Parathyroid adenoma (tissue), 2 donors: ENCODE measurements around the gene SGO2.
"Not testable (repeated sequence)": the region's sequence is repeated elsewhere in the genome, so short reads cannot be mapped to it uniquely, and the experiment has no call there.

Experiments used
- H2AFZ ChIP-seq: fragments of 300-600 bp; sonication (generic); one replicate; pipeline ENCODE4 v1.7.0; 2017; ENCODE audit warnings: antibody characterized with exemption, mild to moderate bottlenecking
- H3K27ac ChIP-seq: fragments of 300-600 bp; sonication (generic); one replicate; pipeline ENCODE4 v1.7.0; 2017
- H3K27me3 ChIP-seq: fragments of 300-600 bp; sonication (generic); one replicate; pipeline ENCODE4 v1.7.0; 2017; ENCODE audit warnings: low read length; ENCODE audit not compliant: control insufficient read depth, insufficient read depth
- H3K36me3 ChIP-seq: fragments of 300-600 bp; sonication (generic); one replicate; pipeline ENCODE4 v1.7.0; 2017; ENCODE audit warnings: low read length; ENCODE audit not compliant: control insufficient read depth, insufficient read depth
- H3K4me1 ChIP-seq: fragments of 300-600 bp; sonication (generic); one replicate; pipeline ENCODE4 v1.7.0; 2017; ENCODE audit warnings: control low read depth
- H3K4me2 ChIP-seq: fragments of 300-600 bp; sonication (generic); one replicate; pipeline ENCODE4 v1.7.0; 2017; ENCODE audit warnings: low read length
- H3K4me3 ChIP-seq: fragments of 300-600 bp; sonication (generic); one replicate; pipeline ENCODE4 v1.7.0; 2017; ENCODE audit warnings: low read depth, low read length
- H3K79me2 ChIP-seq: fragments of 300-600 bp; sonication (generic); one replicate; pipeline ENCODE4 v1.7.0; 2017; ENCODE audit warnings: control low read depth
- H3K9ac ChIP-seq: fragments of 300-600 bp; sonication (generic); one replicate; pipeline ENCODE4 v1.7.0; 2017; ENCODE audit warnings: mild to moderate bottlenecking
- H3K9me3 ChIP-seq: fragments of 300-600 bp; sonication (generic); one replicate; pipeline ENCODE4 v1.7.0; 2017; ENCODE audit warnings: low read length; ENCODE audit not compliant: control insufficient read depth
- TF ChIP-seq, protein P1 (sequence below): fragments of 300-600 bp; sonication (generic); IDR thresholded peaks from one replicate; pipeline ENCODE4 v1.7.0; 2017; ENCODE audit warnings: antibody characterized with exemption, mild to moderate bottlenecking
- donor health status: primary hyperparathyroidism.

SGO2 gene

GRCh38 chr2:200609028-200609614 lies 83.1 kb downstream of the SGO2 start:
- no peaks in the 10 kb centered on the region for H3K4me1 ChIP-seq
- no peaks in the 10 kb centered on the region for H3K9me3 ChIP-seq
- no peak overlapping the region for H2AFZ ChIP-seq
- H3K4me2 ChIP-seq, result no peak overlapping the region
- no peak overlapping the region for H3K4me3 ChIP-seq
- H3K9ac ChIP-seq, result no peak overlapping the region
- H3K36me3 ChIP-seq, result no peaks in the 10 kb centered on the region
- no peaks in the 10 kb centered on the region for H3K79me2 ChIP-seq
- TF ChIP-seq, protein P1, sequence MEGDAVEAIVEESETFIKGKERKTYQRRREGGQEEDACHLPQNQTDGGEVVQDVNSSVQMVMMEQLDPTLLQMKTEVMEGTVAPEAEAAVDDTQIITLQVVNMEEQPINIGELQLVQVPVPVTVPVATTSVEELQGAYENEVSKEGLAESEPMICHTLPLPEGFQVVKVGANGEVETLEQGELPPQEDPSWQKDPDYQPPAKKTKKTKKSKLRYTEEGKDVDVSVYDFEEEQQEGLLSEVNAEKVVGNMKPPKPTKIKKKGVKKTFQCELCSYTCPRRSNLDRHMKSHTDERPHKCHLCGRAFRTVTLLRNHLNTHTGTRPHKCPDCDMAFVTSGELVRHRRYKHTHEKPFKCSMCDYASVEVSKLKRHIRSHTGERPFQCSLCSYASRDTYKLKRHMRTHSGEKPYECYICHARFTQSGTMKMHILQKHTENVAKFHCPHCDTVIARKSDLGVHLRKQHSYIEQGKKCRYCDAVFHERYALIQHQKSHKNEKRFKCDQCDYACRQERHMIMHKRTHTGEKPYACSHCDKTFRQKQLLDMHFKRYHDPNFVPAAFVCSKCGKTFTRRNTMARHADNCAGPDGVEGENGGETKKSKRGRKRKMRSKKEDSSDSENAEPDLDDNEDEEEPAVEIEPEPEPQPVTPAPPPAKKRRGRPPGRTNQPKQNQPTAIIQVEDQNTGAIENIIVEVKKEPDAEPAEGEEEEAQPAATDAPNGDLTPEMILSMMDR, result no peak
- H3K27me3 ChIP-seq, result no peaks in the 10 kb centered on the region
- no peak overlapping the region for H3K27ac ChIP-seq

DNA sequence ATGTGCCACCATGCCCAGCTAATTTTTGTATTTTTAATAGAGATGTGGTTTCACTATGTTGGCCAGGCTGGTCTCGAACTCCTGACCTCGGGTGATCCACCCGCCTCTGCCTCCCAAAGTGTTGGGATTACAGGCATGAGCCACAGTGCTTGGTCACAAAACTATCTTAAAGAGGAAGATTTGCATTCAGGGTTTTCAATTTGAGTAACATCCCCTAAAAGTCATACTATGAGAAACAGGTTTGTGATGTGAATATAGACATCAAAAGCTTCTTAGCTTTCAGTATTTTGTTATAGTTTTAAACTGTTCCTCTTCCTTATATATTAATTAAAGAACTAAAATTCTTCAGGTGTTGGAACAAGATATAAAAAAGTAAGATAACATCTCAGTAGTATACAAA lies 84.2 kb downstream of the SGO2 start:
- not testable (repeated sequence) for H3K4me2 ChIP-seq, H3K27ac ChIP-seq, H3K79me2 ChIP-seq, H3K36me3 ChIP-seq, H3K4me1 ChIP-seq, H3K27me3 ChIP-seq, H2AFZ ChIP-seq, H3K4me3 ChIP-seq, H3K9ac ChIP-seq, H3K9me3 ChIP-seq

- no peaks in the 10 kb centered on the region for H3K9me3 ChIP-seq
Observed at GRCh38 chr2:200613692-200614091, 87.7 kb downstream of the SGO2 start.

GRCh38 chr2:200614249-200614648 lies 88.2 kb downstream of the SGO2 start:
- Histone ChIP-seq H3K27ac (no peak overlapping the region), H3K27me3 (no peaks in the 10 kb centered on the region), H3K9me3 (no peaks in the 10 kb centered on the region), H3K9ac (no peak overlapping the region), H3K4me2 (no peak overlapping the region), H3K36me3 (no peaks in the 10 kb centered on the region), H3K4me3 (no peak overlapping the region), H2AFZ (no peak overlapping the region), H3K79me2 (no peaks in the 10 kb centered on the region), H3K4me1 (no peaks in the 10 kb centered on the region)
- TF ChIP-seq, protein P1, result no peak

More at GRCh38 chr2:200613692-200614091, 87.7 kb downstream of the SGO2 start:
- no peak overlapping the region for H2AFZ ChIP-seq
- no peak overlapping the region for H3K4me3 ChIP-seq
- TF ChIP-seq, protein P1, result no peak
- H3K27ac ChIP-seq, result no peak overlapping the region
- H3K4me2 ChIP-seq, result no peak overlapping the region
- H3K9ac ChIP-seq, result no peak overlapping the region
- no peaks in the 10 kb centered on the region for H3K79me2 ChIP-seq
- no peaks in the 10 kb centered on the region for H3K4me1 ChIP-seq
- H3K36me3 ChIP-seq, result no peaks in the 10 kb centered on the region
- H3K27me3 ChIP-seq, result no peaks in the 10 kb centered on the region

DNA sequence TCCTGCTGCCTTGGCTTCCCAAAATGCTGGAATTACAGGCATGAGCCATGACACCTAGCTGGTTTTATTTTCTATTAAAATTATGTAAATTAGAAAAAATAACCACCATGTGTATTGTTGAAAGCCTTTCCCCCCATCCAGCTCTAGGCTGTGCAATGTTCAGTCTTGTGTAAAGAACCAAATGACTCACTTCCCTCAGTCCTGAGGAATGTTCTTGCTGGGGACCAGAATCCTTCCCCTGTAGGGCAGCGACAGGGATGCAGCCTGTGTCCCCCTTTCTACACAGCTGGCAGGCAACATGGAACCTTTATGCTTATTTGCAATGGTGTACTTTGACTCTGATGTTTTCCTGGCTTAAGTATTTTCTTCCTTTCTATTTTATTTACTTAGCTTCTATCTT lies 89.2 kb downstream of the SGO2 start:
- H3K27ac ChIP-seq, result no peak overlapping the region

More for the DNA sequence above, 89.2 kb downstream of the SGO2 start:
- Histone ChIP-seq H3K9ac (no peak overlapping the region), H3K4me1 (no peaks in the 10 kb centered on the region), H3K36me3 (no peaks in the 10 kb centered on the region), H3K79me2 (no peaks in the 10 kb centered on the region), H3K9me3 (no peaks in the 10 kb centered on the region), H3K4me3 (no peak overlapping the region), H3K27me3 (no peaks in the 10 kb centered on the region), H3K4me2 (no peak overlapping the region), H2AFZ (no peak overlapping the region)
- TF ChIP-seq, protein P1, result no peak
